ENCODE data around the gene RAD51B. TPM values are rescaled to one million over a fixed set of nuclear protein-coding genes. Genes with fewer than 3 reads are reported as not detected.
A peak's percentile ranks its signal among the peaks of the same experiment; 100 is the strongest.

RAD51B gene
- total RNA-seq, 4 donors from 2014 or later, result 19.6 to 39.7 (median 25.4) TPM

- H3K27ac ChIP-seq, result no peak overlapping the region
- H3K27me3 ChIP-seq, result no peaks in the 10 kb centered on the region
- no peak for DNase-seq (ENCODE audit: low spot score in 2 of 2)
- 92% methylated on average over 5 of the region's 5 CpGs for WGBS
- no peaks in the 10 kb centered on the region for H3K9me3 ChIP-seq
- TF ChIP-seq EP300 (IDR thresholded peaks at IDR 0.05) (no peak), POLR2A (IDR thresholded peaks at IDR 0.05) (no peak), POLR2AphosphoS5 (IDR thresholded peaks at IDR 0.05) (no peak), CTCF (IDR thresholded peaks at IDR 0.05) (no peak)
- H3K4me3 ChIP-seq, result no peak overlapping the region
- peaks cover 73% of the 10 kb centered on the region for H3K4me1 ChIP-seq
- H3K36me3 ChIP-seq, result no peaks in the 10 kb centered on the region
Observed at GRCh38 chr14:68634874-68635595, 815.5 kb downstream of the RAD51B start.

- no peaks in the 10 kb centered on the region for H3K27me3 ChIP-seq
- no peaks in the 10 kb centered on the region for H3K9me3 ChIP-seq
- H3K4me1 ChIP-seq, result peaks cover 60% of the 10 kb centered on the region
- peak in 1 of 2 donors; percentile 44 for DNase-seq (ENCODE audit: low spot score in 2 of 2)
- 59% methylated on average over 5 of the region's 5 CpGs for WGBS
- TF ChIP-seq POLR2A (IDR thresholded peaks at IDR 0.05) (no peak), EP300 (IDR thresholded peaks at IDR 0.05) (no peak), CTCF (IDR thresholded peaks at IDR 0.05) (no peak), POLR2AphosphoS5 (IDR thresholded peaks at IDR 0.05) (no peak)
- peak overlapping the region; percentile 51 for H3K27ac ChIP-seq
- no peak overlapping the region for H3K4me3 ChIP-seq
- H3K36me3 ChIP-seq, result no peaks in the 10 kb centered on the region
Observed at GRCh38 chr14:68636597-68636996, 817.0 kb downstream of the RAD51B start.

- WGBS, result 58% methylated on average over 13 of the region's 13 CpGs
- Histone ChIP-seq H3K4me3 (no peak overlapping the region), H3K36me3 (no peaks in the 10 kb centered on the region), H3K27ac (peak overlapping the region; percentile 51), H3K4me1 (peaks cover 53% of the 10 kb centered on the region), H3K9me3 (no peaks in the 10 kb centered on the region), H3K27me3 (no peaks in the 10 kb centered on the region)
- peak; percentile 66 to 67 for DNase-seq (ENCODE audit: low spot score in 2 of 2)
- no peak for TF ChIP-seq POLR2AphosphoS5 (IDR thresholded peaks at IDR 0.05)
- no peak for TF ChIP-seq EP300 (IDR thresholded peaks at IDR 0.05)
- no peak for TF ChIP-seq CTCF (IDR thresholded peaks at IDR 0.05)
- no peak for TF ChIP-seq POLR2A (IDR thresholded peaks at IDR 0.05)
Observed at GRCh38 chr14:68637106-68638021, 817.8 kb downstream of the RAD51B start.

GRCh38 chr14:68638141-68638999 is 818.8 kb downstream of the RAD51B start:
- Histone ChIP-seq H3K27ac (peak overlapping the region; percentile 51), H3K27me3 (no peaks in the 10 kb centered on the region), H3K4me1 (peaks cover 43% of the 10 kb centered on the region), H3K36me3 (no peaks in the 10 kb centered on the region), H3K9me3 (no peaks in the 10 kb centered on the region), H3K4me3 (no peak overlapping the region)
- 82% methylated on average over 12 of the region's 12 CpGs for WGBS
- TF ChIP-seq POLR2A (IDR thresholded peaks at IDR 0.05) (no peak), POLR2AphosphoS5 (IDR thresholded peaks at IDR 0.05) (no peak), EP300 (IDR thresholded peaks at IDR 0.05) (no peak), CTCF (IDR thresholded peaks at IDR 0.05) (no peak)
- peak in 1 of 2 donors; percentile 36 for DNase-seq (ENCODE audit: low spot score in 2 of 2)
